Measurements from ENCODE around the gene LRIG1.

Gene LRIG1

GRCh38 chr3:66451766-66452165 is 49.1 kb downstream of the LRIG1 start:
- peak overlapping the region in 8 of 11 experiments; percentile 3 to 69 (median 55); a peak in 14 of 22 replicates for H3K27ac ChIP-seq
- peaks cover 0 to 79% (median 28%) of the 10 kb centered on the region in 11 experiments; a peak in 13 of 22 replicates for H3K36me3 ChIP-seq
- peak overlapping the region in 1 of 11 experiments; percentile 5; a peak in 2 of 22 replicates for H3K9ac ChIP-seq
- H3K4me3 ChIP-seq: no peak overlapping the region
- peaks cover 78 to 95% (median 89%) of the 10 kb centered on the region in 10 experiments for H3K4me1 ChIP-seq
- H3K4me2 ChIP-seq: peak overlapping the region; percentile 62 to 92 (median 83)
- peaks cover 0 to 50% (median 0%) of the 10 kb centered on the region in 11 experiments; a peak in 6 of 22 replicates for H4K20me1 ChIP-seq
- no peak for TF ChIP-seq Cebpa-rat (IDR thresholded peaks at IDR 0.05)
- no peaks in the 10 kb centered on the region for H3K27me3 ChIP-seq
- H3K9me3 ChIP-seq (replicated peaks in 1 of 11): no peaks in the 10 kb centered on the region

DNA sequence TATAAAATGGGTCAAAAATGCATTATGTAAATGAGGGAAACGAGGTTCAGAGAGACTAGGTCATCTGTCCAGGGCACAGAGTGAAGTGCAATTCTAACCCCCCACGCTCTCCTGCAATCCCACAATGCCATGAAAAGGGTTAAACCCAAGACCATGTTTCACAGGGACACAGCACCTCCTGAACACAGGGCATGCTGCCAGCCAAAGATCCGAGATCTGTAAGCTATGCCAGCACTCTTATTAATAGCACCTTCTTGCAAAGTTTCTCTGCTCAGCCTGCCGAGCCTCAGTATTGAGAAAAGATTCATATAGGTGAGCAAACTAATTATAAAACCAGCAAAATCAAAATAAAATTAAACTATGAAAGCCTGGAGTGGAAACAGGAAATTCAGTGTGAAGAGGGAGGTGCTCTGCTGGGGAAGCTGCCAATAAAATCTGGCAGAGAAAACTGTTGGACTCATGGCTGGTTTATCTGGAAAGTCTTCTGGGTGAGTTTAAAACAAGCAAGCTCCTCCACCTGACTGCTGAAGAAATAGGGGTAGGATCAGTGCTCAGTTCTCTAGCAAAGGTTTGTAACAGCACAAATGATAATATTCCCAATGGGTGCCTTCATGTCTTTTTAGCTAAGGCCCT is 50.3 kb downstream of the LRIG1 start:
- H3K36me3 ChIP-seq: peaks cover 0 to 80% (median 34%) of the 10 kb centered on the region in 11 experiments; a peak in 13 of 22 replicates
- H3K9me3 ChIP-seq (replicated peaks in 1 of 11): no peaks in the 10 kb centered on the region
- no peak for TF ChIP-seq Cebpa-rat (IDR thresholded peaks at IDR 0.05)
- no peak overlapping the region for H3K4me3 ChIP-seq
- peaks cover 65 to 92% (median 82%) of the 10 kb centered on the region in 10 experiments for H3K4me1 ChIP-seq
- peak overlapping the region in 8 of 11 experiments; percentile 6 to 62 (median 48); a peak in 10 of 22 replicates for H3K27ac ChIP-seq
- peak overlapping the region; percentile 62 to 92 (median 83) for H3K4me2 ChIP-seq
- H3K9ac ChIP-seq: peak overlapping the region in 2 of 11 experiments; percentile 11 to 50; a peak in 2 of 22 replicates
- H4K20me1 ChIP-seq: peaks cover 0 to 49% (median 0%) of the 10 kb centered on the region in 11 experiments; a peak in 5 of 22 replicates
- no peaks in the 10 kb centered on the region for H3K27me3 ChIP-seq

GRCh38 chr3:66449411-66449974 is 51.3 kb downstream of the LRIG1 start:
- TF ChIP-seq Cebpa-rat (IDR thresholded peaks at IDR 0.05): no peak

DNA sequence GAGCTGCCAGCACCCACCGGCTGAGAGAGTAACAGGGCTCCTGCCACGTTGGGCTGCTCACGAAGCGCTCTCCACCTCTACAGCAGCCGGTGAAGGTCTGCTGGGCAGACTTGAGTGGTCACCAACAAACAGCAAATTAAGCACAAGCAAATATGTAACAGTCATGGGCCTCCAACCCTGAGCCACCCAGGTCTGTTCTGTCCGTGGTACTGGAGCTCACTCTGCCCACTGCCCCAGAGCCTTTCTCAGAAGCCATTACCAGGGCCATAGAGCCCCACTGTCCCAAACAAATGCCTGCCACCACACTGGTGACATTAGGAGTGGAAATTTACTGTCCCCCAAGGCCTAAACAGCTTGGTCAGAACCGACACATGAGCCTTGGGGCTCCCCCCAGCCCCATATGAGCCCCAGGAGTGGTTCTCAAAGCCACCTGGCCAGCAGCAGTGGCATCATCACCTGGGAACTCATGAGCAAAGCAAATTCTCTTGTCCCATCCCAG is 56.6 kb downstream of the LRIG1 start:
- Histone ChIP-seq H3K27ac (peak overlapping the region in 6 of 11 experiments; percentile 7 to 35 (median 18); a peak in 5 of 22 replicates), H3K9ac (no peak overlapping the region; a peak in 1 of 22 replicates), H3K36me3 (peaks cover 0 to 67% (median 30%) of the 10 kb centered on the region in 11 experiments; a peak in 13 of 22 replicates), H4K20me1 (peaks cover 0 to 71% (median 6%) of the 10 kb centered on the region in 11 experiments; a peak in 6 of 22 replicates), H3K9me3 (replicated peaks in 1 of 11) (no peaks in the 10 kb centered on the region), H3K4me1 (peaks cover 55 to 92% (median 82%) of the 10 kb centered on the region in 10 experiments), H3K4me3 (no peak overlapping the region), H3K4me2 (peak overlapping the region; percentile 35 to 68 (median 53); a peak in 19 of 22 replicates), H3K27me3 (no peaks in the 10 kb centered on the region)
- no peak for TF ChIP-seq Cebpa-rat (IDR thresholded peaks at IDR 0.05)

More at GRCh38 chr3:66449411-66449974, 51.3 kb downstream of the LRIG1 start:
- peak overlapping the region in 3 of 11 experiments; percentile 0 to 50 (median 7); a peak in 3 of 22 replicates for H3K9ac ChIP-seq
- H3K27me3 ChIP-seq: no peaks in the 10 kb centered on the region
- peaks cover 0 to 77% (median 34%) of the 10 kb centered on the region in 11 experiments; a peak in 13 of 22 replicates for H3K36me3 ChIP-seq
- H3K4me2 ChIP-seq: peak overlapping the region; percentile 62 to 92 (median 83)
- no peaks in the 10 kb centered on the region for H3K9me3 ChIP-seq (replicated peaks in 1 of 11)
- no peak overlapping the region for H3K4me3 ChIP-seq
- H3K4me1 ChIP-seq: peaks cover 57 to 92% (median 82%) of the 10 kb centered on the region in 10 experiments
- peaks cover 0 to 57% (median 0%) of the 10 kb centered on the region in 11 experiments; a peak in 6 of 22 replicates for H4K20me1 ChIP-seq
- peak overlapping the region in 9 of 11 experiments; percentile 8 to 62 (median 44); a peak in 16 of 22 replicates for H3K27ac ChIP-seq

GRCh38 chr3:66443118-66443803 is 57.6 kb downstream of the LRIG1 start:
- Histone ChIP-seq H4K20me1 (peaks cover 0 to 76% (median 7%) of the 10 kb centered on the region in 11 experiments; a peak in 6 of 22 replicates), H3K36me3 (peaks cover 0 to 67% (median 22%) of the 10 kb centered on the region in 11 experiments; a peak in 13 of 22 replicates), H3K9ac (peak overlapping the region in 7 of 11 experiments; percentile 30 to 58 (median 50); a peak in 11 of 22 replicates), H3K9me3 (replicated peaks in 1 of 11) (no peaks in the 10 kb centered on the region), H3K27ac (peak overlapping the region in 8 of 11 experiments; percentile 41 to 62 (median 56); a peak in 16 of 22 replicates), H3K27me3 (no peaks in the 10 kb centered on the region), H3K4me3 (no peak overlapping the region), H3K4me1 (peaks cover 50 to 92% (median 82%) of the 10 kb centered on the region in 10 experiments), H3K4me2 (peak overlapping the region; percentile 57 to 91 (median 82))
- no peak for TF ChIP-seq Cebpa-rat (IDR thresholded peaks at IDR 0.05)

- Histone ChIP-seq H3K4me2 (peak overlapping the region; percentile 57 to 91 (median 82)), H4K20me1 (peaks cover 0 to 82% (median 11%) of the 10 kb centered on the region in 11 experiments; a peak in 11 of 22 replicates), H3K4me1 (peaks cover 50 to 92% (median 86%) of the 10 kb centered on the region in 10 experiments), H3K9ac (peak overlapping the region in 7 of 11 experiments; percentile 30 to 58 (median 50); a peak in 13 of 22 replicates), H3K27me3 (no peaks in the 10 kb centered on the region), H3K36me3 (peaks cover 0 to 66% (median 15%) of the 10 kb centered on the region in 11 experiments; a peak in 12 of 22 replicates), H3K4me3 (no peak overlapping the region), H3K9me3 (replicated peaks in 1 of 11) (no peaks in the 10 kb centered on the region), H3K27ac (peak overlapping the region in 9 of 11 experiments; percentile 26 to 62 (median 55); a peak in 17 of 22 replicates)
- peak in 4 of 11 experiments; percentile 12 to 38 (median 26); a peak in 2 of 22 replicates for TF ChIP-seq Cebpa-rat (IDR thresholded peaks at IDR 0.05)
These were observed 58.3 kb downstream of the LRIG1 start for GRCh38 chr3:66442254-66443117.

- Histone ChIP-seq H3K9ac (peak overlapping the region in 9 of 11 experiments; percentile 20 to 62 (median 46); a peak in 14 of 22 replicates), H3K4me1 (peaks cover 50 to 99% (median 94%) of the 10 kb centered on the region in 10 experiments), H3K27me3 (no peaks in the 10 kb centered on the region), H3K4me2 (peak overlapping the region; percentile 57 to 91 (median 82)), H3K9me3 (replicated peaks in 1 of 11) (no peaks in the 10 kb centered on the region), H4K20me1 (peaks cover 0 to 90% (median 15%) of the 10 kb centered on the region in 11 experiments; a peak in 12 of 22 replicates), H3K4me3 (peak overlapping the region in 1 of 10 experiments; percentile 15; a peak in 1 of 20 replicates), H3K36me3 (peaks cover 0 to 68% (median 11%) of the 10 kb centered on the region in 11 experiments; a peak in 11 of 22 replicates), H3K27ac (peak overlapping the region in 8 of 11 experiments; percentile 42 to 62 (median 52); a peak in 13 of 22 replicates)
- TF ChIP-seq Cebpa-rat (IDR thresholded peaks at IDR 0.05): no peak
These were observed 59.1 kb downstream of the LRIG1 start for GRCh38 chr3:66441692-66442091.
